NB4 (cell line): ENCODE data around the gene LUZP2.

Source experiments
- MYC ChIP-seq: IDR thresholded peaks from 2 replicates; pipeline ENCODE4 v1.6.1; 2011; ENCODE audit warnings: low read depth, low read length
- POLR2A ChIP-seq: IDR thresholded peaks from 2 replicates; pipeline ENCODE4 v1.6.1; 2011; ENCODE audit warnings: mild to moderate bottlenecking; ENCODE audit not compliant: insufficient read length; ENCODE audit errors: extremely low read depth
- TF ChIP-seq, protein P1 (sequence below): IDR thresholded peaks from one replicate; pipeline ENCODE4 v1.5.1; 2012; ENCODE audit warnings: low read depth, low read length

DNA sequence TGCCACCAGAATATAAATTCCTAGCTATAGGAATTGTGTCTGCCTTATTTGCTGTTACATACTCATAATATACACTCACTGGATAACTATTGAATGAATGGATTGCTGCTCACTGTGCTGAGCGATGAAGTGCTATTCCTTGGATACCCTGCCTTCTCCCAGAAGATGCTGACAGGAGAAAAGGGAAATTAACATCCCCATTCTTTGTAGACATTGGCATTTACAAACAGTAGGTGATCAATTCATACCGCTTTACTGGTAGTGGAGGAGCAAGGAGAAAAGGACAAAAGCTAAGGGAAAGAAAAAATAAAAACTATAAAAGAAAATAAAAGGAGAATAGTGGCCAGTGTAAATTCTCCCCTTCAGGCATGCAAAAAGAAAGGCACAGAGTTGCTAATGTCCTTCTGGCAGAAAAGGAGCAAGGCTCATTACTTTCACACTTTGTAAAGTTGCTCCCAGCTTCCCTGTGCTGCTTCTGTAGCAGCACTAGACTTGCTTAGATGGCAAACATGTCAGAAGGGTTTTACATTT, 183.0 kb downstream of the LUZP2 start:
- TF ChIP-seq, protein P1, sequence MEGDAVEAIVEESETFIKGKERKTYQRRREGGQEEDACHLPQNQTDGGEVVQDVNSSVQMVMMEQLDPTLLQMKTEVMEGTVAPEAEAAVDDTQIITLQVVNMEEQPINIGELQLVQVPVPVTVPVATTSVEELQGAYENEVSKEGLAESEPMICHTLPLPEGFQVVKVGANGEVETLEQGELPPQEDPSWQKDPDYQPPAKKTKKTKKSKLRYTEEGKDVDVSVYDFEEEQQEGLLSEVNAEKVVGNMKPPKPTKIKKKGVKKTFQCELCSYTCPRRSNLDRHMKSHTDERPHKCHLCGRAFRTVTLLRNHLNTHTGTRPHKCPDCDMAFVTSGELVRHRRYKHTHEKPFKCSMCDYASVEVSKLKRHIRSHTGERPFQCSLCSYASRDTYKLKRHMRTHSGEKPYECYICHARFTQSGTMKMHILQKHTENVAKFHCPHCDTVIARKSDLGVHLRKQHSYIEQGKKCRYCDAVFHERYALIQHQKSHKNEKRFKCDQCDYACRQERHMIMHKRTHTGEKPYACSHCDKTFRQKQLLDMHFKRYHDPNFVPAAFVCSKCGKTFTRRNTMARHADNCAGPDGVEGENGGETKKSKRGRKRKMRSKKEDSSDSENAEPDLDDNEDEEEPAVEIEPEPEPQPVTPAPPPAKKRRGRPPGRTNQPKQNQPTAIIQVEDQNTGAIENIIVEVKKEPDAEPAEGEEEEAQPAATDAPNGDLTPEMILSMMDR: no peak
- TF ChIP-seq POLR2A (no peak), MYC (no peak)
